Peyer's patch (tissue), 4 donors: Measurements from ENCODE around the gene NDUFS6.

Source experiments
- CTCF ChIP-seq, 6 experiments: fragments of 450-650 bp in 4 of 6; fragments of 200-600 bp in 2 of 6; sonication (generic) in 1 of 6; IDR thresholded peaks; one replicate each; pipeline ENCODE4 v1.5.1; 2017 to 2019; ENCODE audit warnings: antibody characterized with exemption in 6 of 6, mild to moderate bottlenecking in 3 of 6, moderate library complexity in 1 of 6
- POLR2A ChIP-seq, 2 donors: fragments of 450-650 bp; IDR thresholded peaks; one replicate each; pipeline ENCODE4 v1.5.1; 2017; ENCODE audit warnings: antibody characterized with exemption in 2 of 2, mild to moderate bottlenecking in 2 of 2, moderate library complexity in 2 of 2

- no peak for TF ChIP-seq CTCF (IDR thresholded peaks at IDR 0.05)
- no peak for TF ChIP-seq POLR2A (IDR thresholded peaks at IDR 0.05)
Measured at GRCh38 chr5:1751864-1752822, 49.1 kb upstream of the NDUFS6 start.
